ENCODE results near the gene NUAK2. TPM values are rescaled to one million over a fixed set of nuclear protein-coding genes. Genes with fewer than 3 reads are reported as not detected.
"Not testable (repeated sequence)": the region's sequence is repeated elsewhere in the genome, so short reads cannot be mapped to it uniquely, and the experiment has no call there.

Gene NUAK2
- total RNA-seq, 1 donor from 2014 or later = 0.74 TPM

DNA sequence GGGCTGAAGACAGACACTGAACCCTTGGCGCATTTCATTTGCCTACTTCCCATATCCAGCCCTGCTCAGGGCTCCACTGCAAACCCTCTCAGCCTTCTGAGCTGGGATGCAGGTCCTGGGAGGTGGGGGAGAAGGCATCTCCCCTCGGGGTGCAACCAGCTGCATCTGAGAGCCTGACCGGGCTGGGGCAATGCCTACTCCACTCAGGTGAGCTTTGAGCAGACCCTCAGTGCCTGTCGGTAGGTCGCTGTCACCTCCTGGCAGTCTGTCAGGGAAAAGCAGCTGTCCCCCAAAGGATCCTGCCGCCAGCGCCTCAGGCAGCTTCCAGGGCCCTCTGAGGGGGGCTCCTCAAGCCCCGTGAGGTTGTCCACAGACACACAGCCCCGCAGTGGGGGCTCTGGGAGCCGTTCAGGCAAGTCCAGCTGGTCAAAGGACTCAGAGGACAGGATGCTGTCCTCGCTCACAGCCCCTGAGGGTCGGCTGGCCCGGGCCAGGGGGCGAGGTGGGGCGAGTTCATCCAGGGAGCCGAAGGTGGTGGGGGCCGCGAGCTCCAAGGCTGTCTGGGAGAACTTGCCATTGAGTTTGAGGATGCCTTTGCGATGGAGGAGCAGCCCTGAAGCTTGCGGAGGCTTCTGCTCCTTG lies 18.2 kb downstream of the NUAK2 start:
- TF ChIP-seq, protein P1, sequence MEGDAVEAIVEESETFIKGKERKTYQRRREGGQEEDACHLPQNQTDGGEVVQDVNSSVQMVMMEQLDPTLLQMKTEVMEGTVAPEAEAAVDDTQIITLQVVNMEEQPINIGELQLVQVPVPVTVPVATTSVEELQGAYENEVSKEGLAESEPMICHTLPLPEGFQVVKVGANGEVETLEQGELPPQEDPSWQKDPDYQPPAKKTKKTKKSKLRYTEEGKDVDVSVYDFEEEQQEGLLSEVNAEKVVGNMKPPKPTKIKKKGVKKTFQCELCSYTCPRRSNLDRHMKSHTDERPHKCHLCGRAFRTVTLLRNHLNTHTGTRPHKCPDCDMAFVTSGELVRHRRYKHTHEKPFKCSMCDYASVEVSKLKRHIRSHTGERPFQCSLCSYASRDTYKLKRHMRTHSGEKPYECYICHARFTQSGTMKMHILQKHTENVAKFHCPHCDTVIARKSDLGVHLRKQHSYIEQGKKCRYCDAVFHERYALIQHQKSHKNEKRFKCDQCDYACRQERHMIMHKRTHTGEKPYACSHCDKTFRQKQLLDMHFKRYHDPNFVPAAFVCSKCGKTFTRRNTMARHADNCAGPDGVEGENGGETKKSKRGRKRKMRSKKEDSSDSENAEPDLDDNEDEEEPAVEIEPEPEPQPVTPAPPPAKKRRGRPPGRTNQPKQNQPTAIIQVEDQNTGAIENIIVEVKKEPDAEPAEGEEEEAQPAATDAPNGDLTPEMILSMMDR (IDR thresholded peaks at IDR 0.05; ENCODE audit: borderline replicate concordance) = no peak
- H3K4me1 ChIP-seq = peaks cover 6% of the 10 kb centered on the region
- H3K4me3 ChIP-seq = no peak overlapping the region
- peaks cover 55% of the 10 kb centered on the region for H3K36me3 ChIP-seq
- intact Hi-C loops (cut with micrococcal nuclease) = no loop called here
- no peak for DNase-seq
- no peak overlapping the region for H3K27ac ChIP-seq (replicated peaks)
- no peaks in the 10 kb centered on the region for H3K27me3 ChIP-seq (ENCODE audit: low read depth)
- no peaks in the 10 kb centered on the region for H3K9me3 ChIP-seq (replicated peaks)

DNA sequence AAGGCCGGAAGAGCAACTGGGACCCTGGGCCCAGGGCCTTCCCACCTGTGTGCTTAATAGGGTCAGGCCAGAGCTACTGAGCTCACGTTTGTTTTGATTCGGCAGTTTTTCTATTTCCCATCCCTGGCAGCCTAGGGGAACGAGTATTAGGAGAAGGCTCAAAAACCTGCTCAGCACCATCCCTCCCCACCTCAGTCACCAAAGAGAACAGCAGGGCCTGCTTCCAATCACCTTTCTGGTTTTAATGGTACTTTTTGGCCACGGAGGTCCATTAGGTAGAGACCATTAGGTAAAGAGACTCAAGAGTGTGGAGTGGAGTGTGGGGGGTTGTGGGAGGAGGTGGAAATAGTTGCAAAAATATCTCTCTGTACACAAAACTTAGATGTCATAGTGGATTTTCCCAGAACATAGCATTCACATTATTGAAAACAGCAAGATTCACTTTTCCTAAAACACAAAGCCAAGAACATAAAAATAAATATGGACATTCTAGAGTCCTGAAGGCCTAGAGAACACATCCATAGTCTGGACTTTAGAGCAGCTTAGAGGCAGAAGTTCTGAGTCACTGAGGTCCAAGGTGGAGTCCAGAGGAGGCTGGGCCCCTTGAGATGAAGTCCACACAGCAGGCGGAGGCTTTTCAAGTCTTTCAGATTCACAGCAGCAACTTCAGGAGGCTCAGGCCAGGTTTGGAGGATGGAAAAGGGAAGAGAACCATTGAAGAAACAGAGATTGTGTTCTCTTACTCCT lies 19.5 kb downstream of the NUAK2 start:
- Histone ChIP-seq H3K27ac (replicated peaks) (no peak overlapping the region), H3K36me3 (peaks cover 43% of the 10 kb centered on the region)
- no peak for DNase-seq

DNA sequence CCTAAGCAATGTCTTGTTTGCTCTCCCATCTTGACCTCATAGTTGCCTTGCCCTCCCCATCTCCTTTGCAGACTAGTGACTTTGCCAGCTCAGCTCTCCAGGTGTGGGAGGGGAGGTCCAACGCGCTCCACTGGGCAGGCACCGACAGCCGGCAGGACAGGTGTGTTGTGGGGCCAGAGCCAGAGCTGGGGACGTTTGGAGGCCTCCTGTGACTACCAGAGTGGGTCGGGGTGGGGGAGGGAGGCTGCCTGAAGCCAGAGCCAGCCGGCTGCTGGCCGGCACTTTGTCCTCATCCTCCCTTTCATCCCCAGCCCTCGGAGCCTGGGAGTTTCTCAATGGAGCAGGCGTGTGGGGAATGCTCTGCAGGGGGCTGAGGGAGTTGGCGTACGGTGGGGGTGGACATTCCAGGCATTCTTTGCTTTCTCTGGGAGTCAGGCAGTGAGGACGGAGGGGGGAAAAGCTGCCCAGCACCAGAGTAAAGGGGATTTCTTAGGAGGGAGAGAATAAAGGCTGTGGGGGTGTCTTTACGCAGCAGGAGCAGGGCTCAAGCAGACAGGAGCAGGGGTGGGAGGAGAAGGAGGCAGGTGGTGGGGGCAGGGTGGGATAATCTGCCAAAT lies 20.2 kb downstream of the NUAK2 start:
- TF ChIP-seq, protein P1 (IDR thresholded peaks at IDR 0.05; ENCODE audit: borderline replicate concordance) = no peak
- no peak overlapping the region for H3K4me3 ChIP-seq
- peaks cover 37% of the 10 kb centered on the region for H3K36me3 ChIP-seq
- peaks cover 6% of the 10 kb centered on the region for H3K4me1 ChIP-seq
- H3K27ac ChIP-seq (replicated peaks) = no peak overlapping the region
- no peak for DNase-seq
- intact Hi-C loops (cut with micrococcal nuclease) = no loop called here
- no peaks in the 10 kb centered on the region for H3K9me3 ChIP-seq (replicated peaks)
- no peaks in the 10 kb centered on the region for H3K27me3 ChIP-seq (ENCODE audit: low read depth)

More for the DNA sequence above, 19.5 kb downstream of the NUAK2 start:
- Histone ChIP-seq H3K4me1 (peaks cover 6% of the 10 kb centered on the region), H3K9me3 (replicated peaks) (no peaks in the 10 kb centered on the region), H3K4me3 (no peak overlapping the region), H3K27me3 (ENCODE audit: low read depth) (no peaks in the 10 kb centered on the region)
- intact Hi-C loops (cut with micrococcal nuclease) = no loop called here
- TF ChIP-seq, protein P1 (IDR thresholded peaks at IDR 0.05; ENCODE audit: borderline replicate concordance) = no peak

DNA sequence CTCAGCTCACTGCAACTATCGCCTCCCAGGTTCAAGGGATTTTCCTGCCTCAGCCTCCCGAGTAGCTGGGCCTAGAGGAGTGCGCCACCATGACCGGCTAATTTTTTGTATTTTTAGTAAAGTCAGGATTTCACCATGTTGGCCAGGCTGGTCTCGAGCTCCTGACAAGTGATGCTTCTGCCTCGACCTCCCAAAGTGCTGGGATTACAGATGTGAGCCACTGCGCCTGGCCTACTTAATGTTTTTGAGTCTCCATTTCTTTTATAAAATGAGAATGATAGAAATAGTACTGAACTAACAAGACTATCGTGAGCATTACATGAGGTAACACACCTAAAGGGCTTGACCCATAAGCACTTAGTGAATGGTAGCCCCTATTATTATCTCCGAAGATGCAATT lies 21.4 kb downstream of the NUAK2 start:
- H3K4me3 ChIP-seq = no peak overlapping the region
- H3K27ac ChIP-seq (replicated peaks) = no peak overlapping the region
- intact Hi-C loops (cut with micrococcal nuclease) = no loop called here
- peaks cover 6% of the 10 kb centered on the region for H3K4me1 ChIP-seq
- H3K27me3 ChIP-seq (ENCODE audit: low read depth) = no peaks in the 10 kb centered on the region
- no peaks in the 10 kb centered on the region for H3K9me3 ChIP-seq (replicated peaks)
- no peak for DNase-seq
- TF ChIP-seq, protein P1 (IDR thresholded peaks at IDR 0.05; ENCODE audit: borderline replicate concordance) = no peak
- peaks cover 25% of the 10 kb centered on the region for H3K36me3 ChIP-seq

DNA sequence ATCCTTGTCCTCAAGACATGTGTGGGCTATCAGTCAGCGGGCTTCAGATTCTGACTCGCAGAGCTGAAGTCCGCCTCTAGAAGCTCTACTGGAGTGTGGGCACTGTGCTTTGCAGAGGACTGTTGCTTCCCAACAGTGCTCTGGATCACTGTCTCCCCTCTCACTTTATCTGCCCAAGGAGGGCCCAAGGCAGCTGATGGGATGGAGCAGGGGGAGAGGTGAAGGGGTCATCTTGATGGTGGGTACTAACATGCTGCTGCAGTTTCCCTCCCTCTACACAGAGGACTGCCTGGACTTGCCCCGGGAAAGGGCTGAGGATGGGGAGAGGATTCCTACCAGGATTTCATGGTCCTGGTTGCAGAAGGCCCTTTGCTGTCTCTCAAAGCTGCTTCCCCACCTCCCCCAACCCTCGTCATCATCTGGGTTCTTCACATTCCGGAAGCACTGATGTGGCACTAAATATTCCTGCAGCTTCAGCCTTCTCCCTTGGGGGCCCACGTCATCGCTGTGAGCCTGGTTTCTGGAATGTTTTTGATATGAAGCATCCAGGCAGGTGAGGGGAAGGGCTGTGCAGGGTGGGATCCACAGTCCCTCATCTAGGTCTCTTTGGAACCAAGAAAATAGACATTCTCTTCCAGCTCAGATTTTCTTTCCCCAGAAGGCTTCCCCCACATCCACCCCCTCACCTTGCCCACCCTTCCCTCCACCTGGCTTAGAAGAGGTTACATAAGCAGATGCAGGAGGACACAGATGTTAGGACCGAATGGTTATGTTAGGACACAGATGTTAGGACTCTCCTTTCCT lies 23.2 kb downstream of the NUAK2 start:
- H3K27ac ChIP-seq (replicated peaks) = no peak overlapping the region
- intact Hi-C loops (cut with micrococcal nuclease) = no loop called here
- TF ChIP-seq, protein P1 (IDR thresholded peaks at IDR 0.05; ENCODE audit: borderline replicate concordance) = no peak

DNA sequence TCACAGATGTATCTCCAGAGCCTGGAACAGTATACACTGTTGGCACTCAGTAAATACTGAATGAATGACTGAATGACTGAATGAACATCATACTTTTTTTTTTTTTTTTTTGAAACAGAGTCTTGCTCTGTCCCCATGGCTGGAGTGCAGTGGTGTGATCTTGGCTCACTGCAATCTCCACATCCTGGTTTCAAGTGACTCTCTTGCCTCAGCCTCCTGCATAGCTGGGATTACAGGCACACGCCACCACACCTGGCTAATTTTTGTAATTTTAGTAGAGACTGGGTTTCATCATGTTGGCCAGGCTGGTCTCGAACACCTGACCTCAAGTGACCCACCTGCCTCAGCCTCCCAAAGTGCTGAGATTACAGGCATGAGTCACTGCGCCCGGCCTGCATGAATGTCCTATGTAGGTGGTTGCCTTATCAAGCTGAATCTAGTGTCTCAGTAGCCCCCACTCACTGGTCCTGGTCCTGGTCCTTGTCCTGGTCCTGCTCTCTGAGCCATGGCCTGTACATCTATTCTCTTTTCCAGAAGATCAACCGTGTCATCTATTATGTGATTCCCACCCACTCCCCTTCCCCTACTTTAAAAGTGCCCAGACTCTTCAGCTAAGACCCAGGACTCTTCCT lies 23.9 kb downstream of the NUAK2 start:
- H3K36me3 ChIP-seq; DNase-seq; H3K9me3 ChIP-seq (replicated peaks); H3K27ac ChIP-seq (replicated peaks); H3K27me3 ChIP-seq (ENCODE audit: low read depth); H3K4me3 ChIP-seq; intact Hi-C loops (cut with micrococcal nuclease): not testable (repeated sequence)
- peaks cover 21% of the 10 kb centered on the region for H3K4me1 ChIP-seq

More for the DNA sequence above, 23.2 kb downstream of the NUAK2 start:
- peaks cover 7% of the 10 kb centered on the region for H3K36me3 ChIP-seq
- H3K4me3 ChIP-seq = no peak overlapping the region
- no peak for DNase-seq
- H3K9me3 ChIP-seq (replicated peaks) = no peaks in the 10 kb centered on the region
- no peaks in the 10 kb centered on the region for H3K27me3 ChIP-seq (ENCODE audit: low read depth)
- peaks cover 21% of the 10 kb centered on the region for H3K4me1 ChIP-seq

Data from left ventricle myocardium inferior (tissue), 1 donor.